ENCODE measurements around the gene ECT2.

GRCh38 chr3:172787746-172788145 is 37.2 kb downstream of the ECT2 start:
- TF ChIP-seq, protein P1, sequence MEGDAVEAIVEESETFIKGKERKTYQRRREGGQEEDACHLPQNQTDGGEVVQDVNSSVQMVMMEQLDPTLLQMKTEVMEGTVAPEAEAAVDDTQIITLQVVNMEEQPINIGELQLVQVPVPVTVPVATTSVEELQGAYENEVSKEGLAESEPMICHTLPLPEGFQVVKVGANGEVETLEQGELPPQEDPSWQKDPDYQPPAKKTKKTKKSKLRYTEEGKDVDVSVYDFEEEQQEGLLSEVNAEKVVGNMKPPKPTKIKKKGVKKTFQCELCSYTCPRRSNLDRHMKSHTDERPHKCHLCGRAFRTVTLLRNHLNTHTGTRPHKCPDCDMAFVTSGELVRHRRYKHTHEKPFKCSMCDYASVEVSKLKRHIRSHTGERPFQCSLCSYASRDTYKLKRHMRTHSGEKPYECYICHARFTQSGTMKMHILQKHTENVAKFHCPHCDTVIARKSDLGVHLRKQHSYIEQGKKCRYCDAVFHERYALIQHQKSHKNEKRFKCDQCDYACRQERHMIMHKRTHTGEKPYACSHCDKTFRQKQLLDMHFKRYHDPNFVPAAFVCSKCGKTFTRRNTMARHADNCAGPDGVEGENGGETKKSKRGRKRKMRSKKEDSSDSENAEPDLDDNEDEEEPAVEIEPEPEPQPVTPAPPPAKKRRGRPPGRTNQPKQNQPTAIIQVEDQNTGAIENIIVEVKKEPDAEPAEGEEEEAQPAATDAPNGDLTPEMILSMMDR (conservative IDR thresholded peaks at IDR 0.05 in 1 of 2, IDR thresholded peaks at IDR 0.05 in 1 of 2; ENCODE audit: extremely low read depth in 1 of 2, insufficient read depth in 1 of 2, low read depth in 1 of 2, low read length in 2 of 2): no peak
- TF ChIP-seq EZH2 (IDR thresholded peaks at IDR 0.05; ENCODE audit: borderline replicate concordance, low read length): no peak

All from mammary epithelial cell (primary cell).